DND-41 (cell line): ENCODE results near the gene AAGAB.

Source experiments
- ATAC-seq: fragments of 200-7000 bp; cut with Tn5 transposase; 3 replicates; pipeline ENCODE4 v1.9.1; 2021; ENCODE audit warnings: low read depth; ENCODE audit not compliant: insufficient read depth
- DNase-seq: peaks from one replicate; pipeline ENCODE4 v3.0.0-alpha.2; 2020
- H2AFZ ChIP-seq: 2 replicates; pipeline ENCODE4 v1.6.0; 2012; ENCODE audit warnings: low read depth, low read length
- H3K27ac ChIP-seq: 2 replicates; pipeline ENCODE4 v1.5.1; 2012; ENCODE audit warnings: low read length, inconsistent platforms
- H3K27me3 ChIP-seq: fragments of 200-600 bp; sonication (generic); 2 replicates; pipeline ENCODE4 v1.6.0; 2012; ENCODE audit warnings: low read length, mild to moderate bottlenecking, inconsistent platforms; ENCODE audit not compliant: insufficient read depth, poor library complexity
- H3K36me3 ChIP-seq: 2 replicates; pipeline ENCODE4 v1.5.1; 2012; ENCODE audit warnings: low read length, inconsistent platforms; ENCODE audit not compliant: insufficient read depth
- H3K4me1 ChIP-seq: 2 replicates; pipeline ENCODE4 v1.5.1; 2012; ENCODE audit warnings: mild to moderate bottlenecking, low read length; ENCODE audit not compliant: insufficient read depth
- H3K4me2 ChIP-seq: 2 replicates; pipeline ENCODE4 v1.6.0; 2012; ENCODE audit warnings: mild to moderate bottlenecking, moderate library complexity, low read length, inconsistent platforms; ENCODE audit not compliant: insufficient read depth
- H3K4me3 ChIP-seq, 2 experiments: fragments of 200-600 bp in 1 of 2; shearing (Covaris generic) in 1 of 2; 2 replicates each; pipeline ENCODE4 v1.5.1; 2012 to 2016; ENCODE audit warnings: inconsistent platforms in 2 of 2, low read length in 2 of 2, mild to moderate bottlenecking in 2 of 2, low read depth in 1 of 2, moderate library complexity in 1 of 2
- H3K79me2 ChIP-seq: 2 replicates; pipeline ENCODE4 v1.6.0; 2012; ENCODE audit warnings: low read length, inconsistent platforms; ENCODE audit not compliant: insufficient read depth
- H3K9ac ChIP-seq: 2 replicates; pipeline ENCODE4 v1.6.0; 2012; ENCODE audit warnings: low read depth, mild to moderate bottlenecking, inconsistent platforms, low read length, moderate library complexity
- H3K9me3 ChIP-seq: 2 replicates; pipeline ENCODE4 v1.5.1; 2012; ENCODE audit warnings: low read length, moderate library complexity, mild to moderate bottlenecking, inconsistent platforms; ENCODE audit not compliant: insufficient read depth, severe bottlenecking
- H4K20me1 ChIP-seq: 2 replicates; pipeline ENCODE4 v1.6.0; 2012; ENCODE audit warnings: low read length; ENCODE audit not compliant: insufficient read depth
- CTCF ChIP-seq: IDR thresholded peaks from 2 replicates; pipeline ENCODE4 v1.5.1; 2012; ENCODE audit warnings: borderline replicate concordance, low read length, moderate library complexity, mild to moderate bottlenecking; ENCODE audit not compliant: poor library complexity, severe bottlenecking; ENCODE audit errors: extremely low read depth
- EZH2 ChIP-seq: IDR thresholded peaks from 3 replicates; pipeline ENCODE4 v1.6.1; 2012; ENCODE audit warnings: borderline replicate concordance, low read depth, mild to moderate bottlenecking, moderate library complexity, low read length, inconsistent platforms; ENCODE audit not compliant: severe bottlenecking

Gene AAGAB

GRCh38 chr15:67242708-67243111 is 11.8 kb downstream of the AAGAB start:
- Histone ChIP-seq H3K4me2 (no peak overlapping the region), H3K4me1 (no peaks in the 10 kb centered on the region)
- ATAC-seq: no peak

GRCh38 chr15:67241132-67241855 is 13.2 kb downstream of the AAGAB start:
- Histone ChIP-seq H3K4me2 (no peak overlapping the region), H3K27me3 (no peaks in the 10 kb centered on the region), H2AFZ (no peak overlapping the region), H3K4me1 (no peaks in the 10 kb centered on the region), H3K79me2 (peaks cover 54% of the 10 kb centered on the region), H3K4me3 (no peak overlapping the region), H3K27ac (no peak overlapping the region), H3K9me3 (no peaks in the 10 kb centered on the region), H3K36me3 (no peaks in the 10 kb centered on the region), H4K20me1 (peaks cover 18% of the 10 kb centered on the region; the same call in 1 of the 2 replicates), H3K9ac (no peak overlapping the region)
- TF ChIP-seq CTCF (no peak), EZH2 (no peak)
- DNase-seq (no peak), ATAC-seq (no peak)

More at GRCh38 chr15:67242708-67243111, 11.8 kb downstream of the AAGAB start:
- no peaks in the 10 kb centered on the region for H3K9me3 ChIP-seq
- H3K27ac ChIP-seq: no peak overlapping the region
- H3K36me3 ChIP-seq: peaks cover 3% of the 10 kb centered on the region; the same call in 1 of the 2 replicates
- no peak overlapping the region for H3K4me3 ChIP-seq
- no peak for DNase-seq
- no peak overlapping the region for H2AFZ ChIP-seq
- no peak overlapping the region for H3K9ac ChIP-seq
- peaks cover 13% of the 10 kb centered on the region; the same call in 1 of the 2 replicates for H4K20me1 ChIP-seq
- H3K27me3 ChIP-seq: no peaks in the 10 kb centered on the region
- H3K79me2 ChIP-seq: peaks cover 61% of the 10 kb centered on the region
- TF ChIP-seq EZH2 (no peak), CTCF (no peak)

GRCh38 chr15:67240235-67241131 is 14.0 kb downstream of the AAGAB start:
- Histone ChIP-seq H3K36me3 (no peaks in the 10 kb centered on the region), H2AFZ (no peak overlapping the region), H3K4me2 (no peak overlapping the region), H3K27me3 (no peaks in the 10 kb centered on the region), H3K79me2 (peaks cover 51% of the 10 kb centered on the region), H3K9ac (no peak overlapping the region), H3K9me3 (no peaks in the 10 kb centered on the region), H3K27ac (no peak overlapping the region), H3K4me3 (no peak overlapping the region), H4K20me1 (peaks cover 20% of the 10 kb centered on the region; the same call in 1 of the 2 replicates), H3K4me1 (no peaks in the 10 kb centered on the region)
- DNase-seq (no peak), ATAC-seq (no peak)
- TF ChIP-seq EZH2 (no peak), CTCF (peak; percentile 44)
